ENCODE data around the gene SPTBN1.

Gene SPTBN1

DNA sequence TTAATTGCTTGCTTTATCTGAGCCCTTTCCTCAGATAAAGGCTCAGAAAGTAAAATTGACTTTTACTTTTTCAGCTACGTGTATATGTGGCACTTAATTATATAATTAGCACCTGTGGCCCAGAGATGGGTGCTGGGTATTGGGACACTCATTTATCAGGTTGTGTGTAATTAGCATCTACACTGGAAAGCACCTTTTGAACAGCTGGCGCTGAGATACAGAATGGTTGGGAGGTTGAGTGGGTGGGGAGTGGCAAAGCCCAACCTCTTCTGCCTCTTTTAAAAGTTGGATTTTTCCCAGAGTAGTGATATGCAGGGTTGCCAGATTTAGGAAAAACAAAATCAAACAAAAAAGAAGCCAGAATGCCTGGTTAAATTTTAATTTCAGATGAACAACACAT lies 23.9 kb downstream of the SPTBN1 start:
- TF ChIP-seq, protein P1, sequence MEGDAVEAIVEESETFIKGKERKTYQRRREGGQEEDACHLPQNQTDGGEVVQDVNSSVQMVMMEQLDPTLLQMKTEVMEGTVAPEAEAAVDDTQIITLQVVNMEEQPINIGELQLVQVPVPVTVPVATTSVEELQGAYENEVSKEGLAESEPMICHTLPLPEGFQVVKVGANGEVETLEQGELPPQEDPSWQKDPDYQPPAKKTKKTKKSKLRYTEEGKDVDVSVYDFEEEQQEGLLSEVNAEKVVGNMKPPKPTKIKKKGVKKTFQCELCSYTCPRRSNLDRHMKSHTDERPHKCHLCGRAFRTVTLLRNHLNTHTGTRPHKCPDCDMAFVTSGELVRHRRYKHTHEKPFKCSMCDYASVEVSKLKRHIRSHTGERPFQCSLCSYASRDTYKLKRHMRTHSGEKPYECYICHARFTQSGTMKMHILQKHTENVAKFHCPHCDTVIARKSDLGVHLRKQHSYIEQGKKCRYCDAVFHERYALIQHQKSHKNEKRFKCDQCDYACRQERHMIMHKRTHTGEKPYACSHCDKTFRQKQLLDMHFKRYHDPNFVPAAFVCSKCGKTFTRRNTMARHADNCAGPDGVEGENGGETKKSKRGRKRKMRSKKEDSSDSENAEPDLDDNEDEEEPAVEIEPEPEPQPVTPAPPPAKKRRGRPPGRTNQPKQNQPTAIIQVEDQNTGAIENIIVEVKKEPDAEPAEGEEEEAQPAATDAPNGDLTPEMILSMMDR (IDR thresholded peaks at IDR 0.05): no peak

DNA sequence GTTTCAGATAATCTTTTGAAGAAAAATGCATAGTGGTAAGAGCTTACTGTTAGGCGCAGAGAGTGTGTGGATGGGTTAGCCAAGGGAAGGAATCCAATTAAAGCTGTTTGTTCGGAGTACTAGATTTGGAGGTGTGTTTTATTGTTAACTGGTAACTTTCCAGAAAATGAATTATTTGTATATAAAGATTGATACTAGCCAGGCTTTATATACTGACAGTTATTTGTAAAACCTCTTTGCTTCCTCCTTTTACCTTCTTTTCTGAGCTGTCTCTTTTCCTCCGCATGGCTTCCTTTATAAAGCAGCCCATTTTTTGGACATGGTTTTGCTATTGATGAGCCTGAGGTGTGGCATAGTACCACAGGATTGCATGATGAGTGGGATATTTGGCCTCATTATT lies 25.6 kb downstream of the SPTBN1 start:
- TF ChIP-seq, protein P1 (IDR thresholded peaks at IDR 0.05): no peak

DNA sequence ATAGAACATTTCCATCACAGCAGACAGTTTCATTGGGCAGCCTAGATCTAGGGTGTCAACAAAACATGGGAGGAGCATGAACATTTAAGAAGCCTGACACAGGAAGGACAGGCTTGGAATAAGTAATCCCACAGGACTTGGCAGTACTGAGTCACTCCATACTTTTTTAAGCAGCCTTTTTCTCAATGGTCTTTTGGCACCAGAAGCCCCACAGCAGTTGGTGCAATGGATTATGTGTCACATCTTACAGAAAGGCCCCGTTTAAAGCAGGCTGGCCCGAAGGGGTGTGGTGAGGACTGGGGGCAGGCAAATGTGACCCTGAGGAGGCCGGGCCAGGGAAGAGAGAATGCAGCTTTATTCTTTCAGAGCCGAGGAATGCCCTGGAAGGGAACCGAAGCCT lies 26.6 kb downstream of the SPTBN1 start:
- TF ChIP-seq, protein P1 (IDR thresholded peaks at IDR 0.05): no peak

DNA sequence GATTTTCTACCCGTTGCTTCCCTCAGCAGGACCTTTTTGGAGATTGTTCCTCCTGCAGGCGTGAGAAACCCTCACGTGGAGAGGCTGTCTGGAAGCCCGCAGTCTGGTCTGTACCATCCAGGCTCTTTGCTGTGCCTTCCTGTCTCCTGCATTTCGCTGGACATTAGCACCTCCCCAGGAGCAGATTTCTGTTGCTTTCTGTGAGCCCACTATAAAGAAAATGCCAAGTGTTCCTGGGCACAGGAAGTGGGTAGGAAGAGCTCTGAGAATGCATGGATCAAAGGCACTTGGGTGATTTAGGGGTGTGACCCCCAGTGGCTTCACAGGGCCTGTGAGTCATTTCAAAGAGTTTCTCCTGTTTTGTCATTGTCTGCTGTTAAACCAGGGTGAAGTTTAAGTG lies 27.3 kb downstream of the SPTBN1 start:
- TF ChIP-seq, protein P1 (IDR thresholded peaks at IDR 0.05): no peak

DNA sequence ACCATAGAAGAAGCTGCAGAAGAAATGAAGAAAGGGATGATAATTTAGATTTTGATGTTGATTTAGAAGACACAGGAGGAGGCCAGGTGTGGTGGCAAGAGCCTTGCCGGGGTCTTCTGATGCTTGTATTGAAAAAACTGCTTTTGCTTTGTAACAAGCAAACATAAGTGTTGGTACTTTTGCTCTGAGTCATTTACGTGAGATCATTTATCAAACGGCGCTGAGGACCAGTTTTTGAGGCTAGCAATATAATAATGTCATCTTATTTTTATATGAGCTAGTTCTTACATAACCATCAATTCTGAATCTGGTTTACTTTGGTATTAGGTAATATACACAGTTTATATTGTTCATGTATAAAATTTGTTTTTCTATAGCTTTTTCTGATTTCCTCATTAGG lies 30.6 kb downstream of the SPTBN1 start:
- TF ChIP-seq, protein P1 (IDR thresholded peaks at IDR 0.05): no peak

DNA sequence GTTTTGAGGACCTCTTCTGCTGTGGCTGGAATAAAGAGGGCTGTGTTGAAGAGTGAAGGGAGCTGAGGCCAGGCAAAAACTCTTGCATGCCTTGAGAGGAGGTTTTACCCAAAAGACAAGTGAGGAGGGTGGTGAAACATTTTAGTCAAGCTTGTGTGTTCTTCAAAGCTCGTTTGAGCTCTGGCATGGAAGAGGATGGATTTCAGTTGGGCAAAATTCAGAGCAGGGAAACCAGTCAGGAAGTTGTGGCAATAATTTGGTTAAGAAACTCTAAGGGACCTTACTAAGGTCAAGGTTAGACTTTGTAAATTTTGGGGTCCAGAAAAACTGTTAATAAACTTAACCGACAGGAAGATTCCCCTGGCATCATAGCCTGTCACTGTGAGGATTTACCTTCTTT lies 34.7 kb downstream of the SPTBN1 start:
- TF ChIP-seq, protein P1 (IDR thresholded peaks at IDR 0.05): no peak

DNA sequence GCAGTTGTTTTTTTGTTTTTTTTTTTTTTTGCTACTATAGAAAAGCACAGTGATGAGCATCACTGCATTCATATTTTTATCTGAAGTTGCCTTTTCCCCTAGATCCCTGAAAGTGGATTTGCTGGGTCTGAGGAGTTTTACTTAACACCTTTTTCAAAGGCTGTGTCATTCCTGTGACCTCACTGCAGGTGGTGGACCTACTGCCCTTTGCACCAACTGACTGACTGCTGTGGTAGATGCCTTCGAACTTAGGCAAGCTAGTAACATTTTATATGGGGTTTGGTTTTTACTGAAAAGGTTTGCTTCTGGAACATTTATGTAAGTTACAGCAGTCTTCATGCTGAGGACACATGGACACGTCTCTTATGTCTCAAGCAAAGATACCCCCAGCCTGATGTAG lies 36.2 kb downstream of the SPTBN1 start:
- TF ChIP-seq, protein P1 (IDR thresholded peaks at IDR 0.05): no peak

DNA sequence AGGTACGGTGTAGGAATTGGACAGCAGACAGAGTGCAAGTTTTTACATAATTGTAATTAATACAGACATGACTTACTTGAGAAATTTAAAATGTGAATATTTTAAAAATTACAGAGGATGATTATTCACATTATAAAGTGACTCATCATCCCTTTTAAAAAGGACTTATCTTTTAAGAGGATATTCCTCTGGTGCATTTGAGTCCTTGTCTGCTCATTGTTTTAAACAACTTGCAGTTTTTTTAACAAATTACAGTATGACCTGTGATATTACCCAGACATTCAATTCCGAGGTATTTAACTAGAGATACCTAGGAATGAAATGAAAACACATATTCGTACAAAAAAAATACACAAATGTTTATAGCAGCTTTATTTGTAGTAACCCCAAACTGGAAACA lies 38.0 kb downstream of the SPTBN1 start:
- TF ChIP-seq, protein P1 (IDR thresholded peaks at IDR 0.05): no peak
